ENCODE measurements around the gene PPM1A. TPM values are rescaled to one million over a fixed set of nuclear protein-coding genes. Genes with fewer than 3 reads are reported as not detected.

Gene PPM1A
- total RNA-seq, 1 experiment from 2014 or later, result 41.7 TPM

DNA sequence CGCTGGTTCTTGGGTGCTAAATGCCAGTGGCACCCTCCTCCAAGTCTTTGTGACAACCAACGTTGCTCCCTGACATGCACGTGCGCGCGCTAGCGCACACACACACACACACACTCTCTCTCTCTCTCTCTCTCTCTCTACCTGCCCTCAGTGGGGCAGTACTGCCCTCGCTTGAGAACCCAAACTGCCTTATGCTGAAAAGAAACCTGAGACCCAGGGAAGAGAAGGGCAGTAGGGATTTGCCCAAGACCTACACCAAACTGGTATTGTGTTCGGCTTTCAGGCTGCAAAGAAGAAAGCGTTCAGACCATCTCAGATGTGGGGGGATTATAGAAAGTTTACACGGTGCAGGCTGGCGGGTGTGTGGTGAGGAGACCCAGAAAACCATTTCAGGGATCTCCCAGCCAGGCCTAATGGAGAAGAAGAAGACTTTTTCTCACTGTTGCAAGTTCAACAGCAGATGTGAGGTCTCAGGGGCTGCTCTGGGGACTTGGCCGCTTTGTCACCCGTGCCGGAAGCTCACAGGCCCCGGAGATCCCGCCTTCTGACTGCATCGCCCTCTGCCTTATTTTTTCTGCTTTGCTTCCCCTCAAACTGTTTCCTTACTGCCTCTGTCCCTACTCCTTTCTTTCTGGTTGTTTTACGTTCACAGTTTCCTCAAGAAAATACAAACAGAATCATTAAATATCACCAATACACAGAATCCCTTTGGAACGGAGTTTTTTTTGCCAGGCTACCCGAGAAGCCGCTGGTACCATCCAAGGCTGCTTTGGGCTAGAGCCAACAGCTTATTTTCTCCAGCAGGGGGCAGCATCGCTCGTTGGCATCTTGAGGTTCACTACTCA is 82.4 kb downstream of the PPM1A start:
- Histone ChIP-seq H2AFZ (ENCODE audit: low read length) (peak overlapping the region; percentile 76), H3K4me1 (ENCODE audit: insufficient read depth, low read length) (peaks cover 5% of the 10 kb centered on the region; the same call in 1 of the 2 replicates), H3T11ph (ENCODE audit: low read length) (no peak overlapping the region), H3K56ac (ENCODE audit: insufficient read length, low read depth, low read length) (no peak overlapping the region), H2BK120ac (ENCODE audit: low read depth, low read length, poor library complexity, severe bottlenecking) (no peak overlapping the region), H3K9me3 (ENCODE audit: control insufficient read depth, low read depth, low read length) (no peaks in the 10 kb centered on the region), H2BK15ac (ENCODE audit: low read depth, low read length) (no peak overlapping the region), H3K9ac (ENCODE audit: extremely low read depth, insufficient read length, low read length) (no peak overlapping the region), H4K20me1 (ENCODE audit: control insufficient read depth, insufficient read depth, insufficient read length) (no peaks in the 10 kb centered on the region), H3K4ac (ENCODE audit: low read depth, low read length) (no peak overlapping the region), H3K14ac (ENCODE audit: insufficient read depth, low read length) (0 out of 2 replicates have a peak overlapping the region, but pooled peaks have one; percentile 1), H2BK5ac (ENCODE audit: insufficient read length, low read length) (no peak overlapping the region), H3K23me2 (ENCODE audit: insufficient read length, low read depth, low read length, poor library complexity, severe bottlenecking) (peaks cover 12% of the 10 kb centered on the region), H3K79me1 (ENCODE audit: insufficient read depth, low read depth, low read length, poor library complexity, severe bottlenecking) (no peaks in the 10 kb centered on the region), H3K18ac (ENCODE audit: insufficient read length, low read depth, low read length) (no peak overlapping the region), H4K5ac (ENCODE audit: insufficient read length, low read depth, low read length) (no peak overlapping the region), H3K27me3 (ENCODE audit: insufficient read depth, low read length) (no peaks in the 10 kb centered on the region), H2AK5ac (ENCODE audit: insufficient read length, low read length) (no peak overlapping the region), H3K79me2 (ENCODE audit: insufficient read depth, low read length) (no peaks in the 10 kb centered on the region), H3K23ac (ENCODE audit: insufficient read length, low read depth, low read length) (no peak overlapping the region), H2BK12ac (ENCODE audit: insufficient read length, low read depth, low read length) (no peak overlapping the region), H4K8ac (replicated peaks; ENCODE audit: insufficient read length, low read depth, low read length) (no peak overlapping the region), H3K27ac (ENCODE audit: insufficient read length, low read depth, low read length) (no peak overlapping the region), H2BK20ac (ENCODE audit: low read depth, low read length, poor library complexity, severe bottlenecking) (no peak overlapping the region), H4K91ac (ENCODE audit: insufficient read length, low read depth, low read length) (no peak overlapping the region), H3K4me2 (ENCODE audit: insufficient read depth, insufficient read length, low read length) (peak overlapping the region; percentile 63)
- TF ChIP-seq, protein P1, sequence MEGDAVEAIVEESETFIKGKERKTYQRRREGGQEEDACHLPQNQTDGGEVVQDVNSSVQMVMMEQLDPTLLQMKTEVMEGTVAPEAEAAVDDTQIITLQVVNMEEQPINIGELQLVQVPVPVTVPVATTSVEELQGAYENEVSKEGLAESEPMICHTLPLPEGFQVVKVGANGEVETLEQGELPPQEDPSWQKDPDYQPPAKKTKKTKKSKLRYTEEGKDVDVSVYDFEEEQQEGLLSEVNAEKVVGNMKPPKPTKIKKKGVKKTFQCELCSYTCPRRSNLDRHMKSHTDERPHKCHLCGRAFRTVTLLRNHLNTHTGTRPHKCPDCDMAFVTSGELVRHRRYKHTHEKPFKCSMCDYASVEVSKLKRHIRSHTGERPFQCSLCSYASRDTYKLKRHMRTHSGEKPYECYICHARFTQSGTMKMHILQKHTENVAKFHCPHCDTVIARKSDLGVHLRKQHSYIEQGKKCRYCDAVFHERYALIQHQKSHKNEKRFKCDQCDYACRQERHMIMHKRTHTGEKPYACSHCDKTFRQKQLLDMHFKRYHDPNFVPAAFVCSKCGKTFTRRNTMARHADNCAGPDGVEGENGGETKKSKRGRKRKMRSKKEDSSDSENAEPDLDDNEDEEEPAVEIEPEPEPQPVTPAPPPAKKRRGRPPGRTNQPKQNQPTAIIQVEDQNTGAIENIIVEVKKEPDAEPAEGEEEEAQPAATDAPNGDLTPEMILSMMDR (conservative IDR thresholded peaks at IDR 0.05), result peak; percentile 93
- WGBS (ENCODE audit: extremely low coverage, insufficient read length, low lambda C conversion rate), result no CpG with 5 or more reads among the region's 24 CpGs
- peak; percentile 86 for DNase-seq
- peak overlapping the region in 2 of 3 experiments; percentile 73 to 91; a peak in 3 of 7 replicates for H3K27ac Mint-ChIP-seq
- H3K4me1 Mint-ChIP-seq, result peaks cover 26 to 30% of the 10 kb centered on the region in 2 experiments
- H3K4me3 Mint-ChIP-seq, result peak overlapping the region; percentile 73 to 75
- no peaks in the 10 kb centered on the region; a peak in 1 of 5 replicates for H3K9me3 Mint-ChIP-seq
- H3K36me3 Mint-ChIP-seq (ENCODE audit: insufficient read depth in 1 of 3, low read depth in 3 of 3), result no peaks in the 10 kb centered on the region; a peak in 1 of 7 replicates
- peaks cover 8% of the 10 kb centered on the region for H3K27me3 Mint-ChIP-seq (ENCODE audit: low read depth)

Measured in H9 (cell line).